Fibroblast of villous mesenchyme (primary cell): Measurements from ENCODE around the gene OPTN. TPM values are rescaled to one million over a fixed set of nuclear protein-coding genes. Genes with fewer than 3 reads are reported as not detected.

Experiments used
- DNase-seq: peaks from one replicate; pipeline ENCODE4 v3.0.0-alpha.2; 2010; ENCODE audit warnings: low read depth
- H3K4me3 ChIP-seq: 2 replicates; pipeline ENCODE4 v1.5.1; 2011; ENCODE audit warnings: low read depth, mild to moderate bottlenecking, low read length
- total RNA-seq: library from RNA; depleted of rRNA; stranded (reverse); fragments of >200 nt; gene quantifications from 2 replicates; pipeline ENCODE4 v1.2.3, GENCODE V29; 2012
- TF ChIP-seq, protein P1 (sequence below): IDR thresholded peaks from 2 replicates; pipeline ENCODE4 v1.5.1; 2012; ENCODE audit warnings: low read depth, mild to moderate bottlenecking, low read length; ENCODE audit not compliant: insufficient read depth

Gene OPTN
- total RNA-seq, 1 donor: 125 TPM

DNA sequence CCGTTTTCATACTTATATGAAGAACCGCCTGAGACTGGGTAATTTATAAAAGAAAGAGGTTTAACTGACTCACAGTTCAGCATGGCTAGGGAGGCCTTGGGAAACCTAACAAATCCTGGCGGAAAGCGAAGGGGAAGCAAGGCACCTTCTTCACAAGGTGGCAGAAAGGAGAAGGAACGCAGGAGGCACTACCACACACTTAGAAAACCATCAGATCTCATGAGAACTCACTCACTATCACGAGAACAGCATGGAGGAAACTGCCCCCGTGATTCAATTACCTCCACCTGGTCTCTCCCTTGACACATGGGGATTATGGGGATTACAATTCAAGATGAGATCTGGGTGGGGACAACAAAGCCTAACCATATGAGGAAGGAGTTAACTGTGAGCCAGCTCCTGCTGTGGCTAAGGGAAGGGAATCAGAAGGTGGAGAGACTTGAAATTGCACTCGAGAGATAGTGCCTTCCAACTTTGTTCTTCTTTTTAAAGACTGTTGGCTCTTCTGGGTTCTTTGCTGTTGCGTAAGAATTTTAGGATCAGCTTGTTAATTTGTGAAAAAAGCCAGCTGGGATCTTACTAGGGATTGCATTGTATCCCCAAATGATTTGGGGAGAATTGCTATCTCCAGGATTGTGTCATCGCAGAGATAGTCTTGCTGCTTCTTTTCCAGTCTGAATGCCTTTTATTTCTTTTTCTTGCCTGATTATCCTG lies 21.0 kb downstream of the OPTN start:
- DNase-seq: peak; percentile 86
- TF ChIP-seq, protein P1, sequence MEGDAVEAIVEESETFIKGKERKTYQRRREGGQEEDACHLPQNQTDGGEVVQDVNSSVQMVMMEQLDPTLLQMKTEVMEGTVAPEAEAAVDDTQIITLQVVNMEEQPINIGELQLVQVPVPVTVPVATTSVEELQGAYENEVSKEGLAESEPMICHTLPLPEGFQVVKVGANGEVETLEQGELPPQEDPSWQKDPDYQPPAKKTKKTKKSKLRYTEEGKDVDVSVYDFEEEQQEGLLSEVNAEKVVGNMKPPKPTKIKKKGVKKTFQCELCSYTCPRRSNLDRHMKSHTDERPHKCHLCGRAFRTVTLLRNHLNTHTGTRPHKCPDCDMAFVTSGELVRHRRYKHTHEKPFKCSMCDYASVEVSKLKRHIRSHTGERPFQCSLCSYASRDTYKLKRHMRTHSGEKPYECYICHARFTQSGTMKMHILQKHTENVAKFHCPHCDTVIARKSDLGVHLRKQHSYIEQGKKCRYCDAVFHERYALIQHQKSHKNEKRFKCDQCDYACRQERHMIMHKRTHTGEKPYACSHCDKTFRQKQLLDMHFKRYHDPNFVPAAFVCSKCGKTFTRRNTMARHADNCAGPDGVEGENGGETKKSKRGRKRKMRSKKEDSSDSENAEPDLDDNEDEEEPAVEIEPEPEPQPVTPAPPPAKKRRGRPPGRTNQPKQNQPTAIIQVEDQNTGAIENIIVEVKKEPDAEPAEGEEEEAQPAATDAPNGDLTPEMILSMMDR: no peak

DNA sequence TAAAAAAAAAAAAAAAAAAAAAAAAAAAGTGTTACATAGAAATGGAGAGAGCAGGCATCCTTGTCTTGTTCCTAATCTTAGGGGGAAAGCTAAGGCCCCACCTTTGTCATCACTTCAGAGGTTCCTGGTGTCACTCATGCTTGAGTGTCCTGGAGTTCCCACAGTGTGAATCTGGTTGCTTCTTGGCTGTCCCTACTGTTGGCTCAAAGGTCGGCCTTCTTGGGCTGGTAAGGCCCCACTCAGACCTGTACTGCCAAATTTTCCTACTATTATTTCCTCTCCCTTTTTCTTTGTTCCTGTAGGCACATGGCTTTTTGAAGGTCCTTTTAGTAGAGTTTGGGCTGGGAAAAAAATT lies 21.5 kb downstream of the OPTN start:
- TF ChIP-seq, protein P1: no peak
- H3K4me3 ChIP-seq: no peak overlapping the region
- DNase-seq: no peak

More for the DNA sequence above, 21.0 kb downstream of the OPTN start:
- H3K4me3 ChIP-seq: no peak overlapping the region

DNA sequence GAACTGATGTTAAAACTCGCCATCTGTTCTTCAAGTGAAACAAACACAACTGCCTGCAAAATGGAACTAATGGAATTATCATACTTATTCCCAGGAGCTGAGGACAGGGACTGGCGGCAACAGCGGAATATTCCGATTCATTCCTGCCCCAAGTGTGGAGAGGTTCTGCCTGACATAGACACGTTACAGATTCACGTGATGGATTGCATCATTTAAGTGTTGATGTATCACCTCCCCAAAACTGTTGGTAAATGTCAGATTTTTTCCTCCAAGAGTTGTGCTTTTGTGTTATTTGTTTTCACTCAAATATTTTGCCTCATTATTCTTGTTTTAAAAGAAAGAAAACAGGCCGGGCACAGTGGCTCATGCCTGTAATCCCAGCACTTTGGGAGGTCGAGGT lies 36.7 kb downstream of the OPTN start:
- no peak for DNase-seq
- no peak overlapping the region for H3K4me3 ChIP-seq
- TF ChIP-seq, protein P1: no peak

DNA sequence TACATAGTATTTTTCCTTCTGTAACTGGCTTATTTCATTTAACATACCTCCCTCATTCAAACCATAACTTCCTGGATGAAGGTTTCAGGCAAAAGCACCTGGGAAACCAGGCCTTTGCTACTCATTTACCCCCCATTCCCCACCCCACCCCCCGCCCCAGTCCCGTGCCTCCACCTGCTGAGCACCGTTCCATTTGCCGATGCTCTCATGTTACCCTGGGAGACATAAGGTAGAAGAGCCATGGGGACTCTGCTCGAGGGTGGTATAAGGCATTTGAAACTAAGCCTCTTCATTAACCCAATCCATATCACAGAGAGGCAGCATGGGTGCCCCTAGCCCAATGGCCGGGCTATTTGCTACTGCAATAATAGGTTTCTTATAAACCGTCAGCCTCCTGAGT lies 39.2 kb downstream of the OPTN start:
- H3K4me3 ChIP-seq: no peak overlapping the region
- TF ChIP-seq, protein P1: no peak
- DNase-seq: no peak

DNA sequence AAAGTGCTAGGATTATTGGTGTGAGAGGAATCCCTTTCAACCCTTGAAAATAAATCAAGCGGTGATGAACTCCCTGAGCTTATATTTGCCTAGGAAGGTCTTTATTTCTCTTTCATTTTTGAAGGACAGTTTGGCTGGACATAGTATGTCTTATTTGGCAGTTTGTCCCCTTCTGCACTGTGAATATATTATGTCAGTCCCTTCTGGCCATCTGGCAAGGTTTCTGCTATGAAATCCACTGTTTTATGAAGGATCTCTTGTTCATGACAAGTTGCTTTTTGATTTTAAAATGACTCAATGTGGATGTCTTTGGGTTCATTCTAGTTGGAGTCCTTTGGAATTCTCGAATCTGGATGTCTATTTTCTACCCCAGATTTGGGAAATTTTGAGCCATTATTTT lies 39.7 kb downstream of the OPTN start:
- TF ChIP-seq, protein P1: no peak
- DNase-seq: no peak
- no peak overlapping the region for H3K4me3 ChIP-seq

DNA sequence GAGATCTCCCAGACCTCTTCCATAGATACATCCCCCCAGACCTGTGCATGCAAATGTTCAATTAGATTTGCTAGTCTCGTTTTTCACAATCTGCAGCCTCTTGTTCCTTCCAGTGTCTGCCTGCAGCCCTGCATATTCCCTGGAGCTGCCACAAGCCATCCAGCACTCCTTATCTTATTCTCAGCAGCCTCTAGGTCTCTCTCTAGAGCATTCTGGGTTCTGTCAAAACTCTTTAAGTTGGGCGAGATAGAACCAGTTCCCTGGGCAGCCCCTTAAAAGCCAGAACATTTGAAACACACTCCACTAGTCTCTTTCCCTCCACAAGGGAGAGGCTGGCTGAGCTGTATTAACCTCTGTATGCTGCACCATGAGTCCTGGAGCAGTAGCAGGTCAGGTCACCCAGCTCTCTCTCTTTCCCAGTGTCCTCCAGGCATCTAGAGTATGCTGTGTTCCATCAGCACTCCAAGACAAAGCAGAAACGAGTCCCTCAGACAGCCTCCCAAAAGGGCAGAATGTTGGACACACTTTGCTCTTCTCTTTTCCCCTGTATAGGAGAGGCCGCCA lies 40.7 kb downstream of the OPTN start:
- no peak overlapping the region for H3K4me3 ChIP-seq
- no peak for DNase-seq
- TF ChIP-seq, protein P1: no peak
